GM19372 (cell line): ENCODE measurements around the gene SLC44A5.
"Not testable (repeated sequence)": the region's sequence is repeated elsewhere in the genome, so short reads cannot be mapped to it uniquely, and the experiment has no call there.

ENCODE experiments used
- ATAC-seq: cut with Tn5 transposase; IDR thresholded peaks from one replicate; pipeline ENCODE4 v1.9.1; 2021; ENCODE audit warnings: mild to moderate bottlenecking, low read depth, moderate library complexity; ENCODE audit not compliant: unreplicated experiment

Gene SLC44A5

GRCh38 chr1:75472089-75472970 lies 138.6 kb downstream of the SLC44A5 start:
- no peak for ATAC-seq

DNA sequence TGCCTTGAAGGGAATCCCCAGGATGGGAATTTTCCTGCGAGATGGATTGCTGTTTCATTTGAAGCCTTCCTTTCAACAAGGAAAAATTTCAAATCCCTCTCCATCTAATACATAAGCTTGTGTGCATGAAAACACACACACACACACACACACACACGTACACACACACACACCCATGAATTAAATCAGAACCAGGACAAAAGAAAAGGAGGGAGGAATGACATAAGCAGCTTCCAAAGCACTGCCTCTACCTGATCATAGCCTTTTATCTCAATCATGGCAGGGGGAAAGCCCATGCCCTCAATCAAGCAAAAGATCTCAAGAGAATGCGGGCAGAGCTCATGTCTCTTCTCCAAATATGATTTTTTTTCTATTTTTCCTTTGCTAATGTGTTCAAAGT lies 139.7 kb downstream of the SLC44A5 start:
- no peak for ATAC-seq

- no peak for ATAC-seq
Observed at GRCh38 chr1:75470448-75470847, 140.5 kb downstream of the SLC44A5 start.

- no peak for ATAC-seq
Observed at GRCh38 chr1:75469586-75470173, 141.2 kb downstream of the SLC44A5 start.

DNA sequence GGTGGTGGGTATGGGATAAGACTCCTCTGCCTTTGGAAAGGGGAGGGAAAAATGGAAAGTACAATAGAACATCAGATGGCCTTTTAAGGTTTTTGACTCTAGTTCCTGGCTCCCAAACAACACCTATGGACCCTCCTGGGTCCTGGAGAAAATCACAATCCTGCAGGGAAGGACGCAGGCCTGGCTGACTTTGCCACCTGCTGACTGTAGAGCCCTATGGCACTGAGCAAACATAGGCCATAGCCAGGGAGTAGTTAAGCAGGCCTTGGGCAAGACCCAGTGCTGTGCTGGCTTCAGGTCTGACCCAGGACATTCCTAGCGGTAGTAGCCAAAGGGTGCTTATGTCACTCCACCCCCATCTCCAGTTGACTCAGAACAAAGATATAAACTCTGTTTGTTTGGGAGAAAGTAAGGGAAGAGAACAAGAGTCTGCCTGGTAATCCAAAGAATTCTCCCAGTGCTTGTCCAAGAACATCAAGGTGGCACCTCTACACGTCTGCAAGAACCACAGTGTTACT lies 149.0 kb downstream of the SLC44A5 start:
- no peak for ATAC-seq

- no peak for ATAC-seq
Observed at GRCh38 chr1:75449998-75450397, 160.9 kb downstream of the SLC44A5 start.

DNA sequence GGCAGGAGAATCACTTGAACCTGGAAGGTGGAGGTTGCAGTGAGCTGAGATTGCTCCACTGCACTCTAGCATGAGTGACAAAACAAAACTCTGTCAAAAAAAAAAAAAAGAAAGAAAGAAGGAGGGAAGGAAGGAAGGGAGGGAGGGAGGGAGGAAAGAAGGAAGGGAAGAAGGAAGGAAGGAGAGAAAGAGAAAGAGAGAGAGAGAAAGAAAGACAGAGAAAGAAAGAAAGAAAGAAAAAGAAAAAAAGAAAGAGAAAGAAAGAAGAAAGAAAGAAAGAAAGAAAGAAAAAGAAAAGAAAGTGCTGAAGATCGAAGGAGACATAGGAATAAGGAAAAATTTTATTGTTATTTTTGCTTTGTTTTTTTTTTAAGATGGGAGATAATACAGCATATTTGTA lies 166.7 kb downstream of the SLC44A5 start:
- ATAC-seq, result no peak

DNA sequence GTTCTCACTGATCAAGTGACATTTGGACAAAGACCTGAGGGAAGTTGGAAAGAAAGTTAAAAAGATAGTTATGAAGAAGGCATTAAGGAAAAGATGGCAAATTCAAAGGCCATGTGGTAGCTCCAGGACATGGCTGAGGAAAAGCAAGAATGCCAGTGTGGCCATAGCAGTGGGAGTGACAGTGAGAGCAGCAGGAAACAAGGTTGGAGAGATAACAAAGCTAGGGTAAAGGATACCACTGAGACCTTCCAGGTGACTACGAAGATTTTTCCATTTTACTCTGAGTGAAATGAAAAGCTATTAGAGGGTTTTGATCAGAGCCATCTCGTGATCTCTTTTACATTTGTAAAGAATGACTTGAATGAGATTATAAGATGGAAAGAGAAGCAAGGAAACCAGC lies 170.6 kb downstream of the SLC44A5 start:
- no peak for ATAC-seq

GRCh38 chr1:75438355-75438754 lies 172.6 kb downstream of the SLC44A5 start:
- ATAC-seq, result no peak

- ATAC-seq, result no peak
Observed at GRCh38 chr1:75431843-75432242, 179.1 kb downstream of the SLC44A5 start.

DNA sequence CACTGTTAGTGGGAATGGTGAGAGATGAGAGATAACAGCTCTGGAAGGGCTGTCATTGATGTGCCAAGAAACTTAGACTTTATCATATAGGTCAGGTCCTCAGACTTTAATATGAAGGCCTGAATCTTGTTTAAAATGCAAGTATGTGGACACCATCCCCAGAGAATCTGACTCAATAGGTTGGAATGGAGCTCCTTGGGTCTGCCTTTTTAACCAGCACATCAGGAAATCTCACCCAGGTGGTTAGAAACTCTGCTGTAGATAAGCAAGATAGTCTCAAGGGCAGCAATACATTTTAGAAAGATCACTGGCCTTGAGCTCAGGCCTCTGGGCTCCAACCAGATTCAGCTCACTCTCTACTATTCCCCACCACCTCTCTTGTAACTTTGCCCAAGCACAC lies 180.4 kb downstream of the SLC44A5 start:
- no peak for ATAC-seq

DNA sequence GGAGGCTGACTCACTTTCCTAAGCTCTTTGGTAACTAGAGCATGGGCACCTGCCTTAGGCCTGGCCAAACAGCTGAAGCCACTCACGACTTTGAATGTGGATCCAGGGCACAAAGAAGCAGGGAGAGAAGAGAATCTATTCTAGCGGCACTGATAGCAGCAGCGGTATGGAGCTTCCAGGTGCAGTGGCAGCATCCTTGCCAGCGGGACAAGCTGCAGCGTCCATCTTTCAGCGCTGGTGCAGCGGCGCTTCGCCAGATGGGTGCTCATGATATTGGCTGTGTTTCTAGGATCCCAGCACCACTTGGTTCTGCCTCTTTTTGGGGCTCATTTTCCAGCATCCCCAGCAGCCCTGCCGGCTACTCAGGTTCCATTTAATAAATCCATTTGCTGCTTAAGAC lies 184.2 kb downstream of the SLC44A5 start:
- no peak for ATAC-seq

DNA sequence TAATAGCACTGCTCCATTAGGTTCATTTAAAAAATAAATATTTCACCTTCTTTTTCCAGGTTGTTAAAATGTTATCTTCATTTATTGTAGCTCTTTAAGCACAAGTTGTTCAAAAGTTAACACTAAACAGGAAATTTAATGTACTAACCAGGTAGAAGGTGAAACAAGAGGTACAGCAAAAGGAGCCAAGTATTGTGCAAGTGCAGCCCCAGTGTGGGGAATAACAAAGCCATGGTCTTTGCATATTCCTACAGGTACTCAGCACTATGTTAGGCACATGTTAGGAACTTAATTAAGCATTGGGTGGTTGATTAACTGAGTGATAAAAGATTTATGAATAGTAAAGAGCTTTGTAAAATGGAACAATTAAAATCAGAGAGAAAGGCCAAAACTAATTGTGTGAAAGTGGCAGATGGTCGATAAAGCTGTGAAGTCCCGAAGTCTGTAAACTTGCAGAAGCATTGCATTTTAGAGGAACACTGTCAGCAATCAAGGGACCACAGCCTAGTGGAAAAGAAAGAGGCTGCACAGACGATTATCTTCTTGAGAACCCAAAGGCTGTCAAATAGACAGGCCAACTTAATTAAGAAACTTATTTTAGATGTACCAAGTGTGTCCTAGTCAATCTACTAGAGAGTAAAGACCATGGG lies 185.8 kb downstream of the SLC44A5 start:
- ATAC-seq, result no peak

GRCh38 chr1:75423616-75424015 lies 187.3 kb downstream of the SLC44A5 start:
- ATAC-seq, result no peak

DNA sequence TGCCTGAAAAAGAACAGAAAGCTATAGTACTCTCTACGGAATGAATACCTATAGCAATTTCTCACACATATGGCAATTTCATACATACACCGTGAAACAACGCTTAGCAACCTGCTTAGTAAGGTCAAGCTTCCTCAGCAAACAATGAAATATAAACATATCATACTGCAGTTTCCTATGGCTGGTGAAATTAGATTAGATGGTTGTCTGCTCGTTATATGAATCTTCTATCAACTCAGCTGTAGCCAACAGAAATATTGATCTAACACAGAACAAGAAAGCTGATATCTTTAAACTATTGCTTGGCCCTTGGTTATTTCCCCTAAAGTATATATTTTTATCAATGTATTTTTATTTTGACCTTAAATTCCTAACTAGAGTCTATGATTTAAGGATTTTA lies 187.8 kb downstream of the SLC44A5 start:
- ATAC-seq, result no peak

GRCh38 chr1:75421371-75421770 lies 189.5 kb downstream of the SLC44A5 start:
- ATAC-seq, result no peak

DNA sequence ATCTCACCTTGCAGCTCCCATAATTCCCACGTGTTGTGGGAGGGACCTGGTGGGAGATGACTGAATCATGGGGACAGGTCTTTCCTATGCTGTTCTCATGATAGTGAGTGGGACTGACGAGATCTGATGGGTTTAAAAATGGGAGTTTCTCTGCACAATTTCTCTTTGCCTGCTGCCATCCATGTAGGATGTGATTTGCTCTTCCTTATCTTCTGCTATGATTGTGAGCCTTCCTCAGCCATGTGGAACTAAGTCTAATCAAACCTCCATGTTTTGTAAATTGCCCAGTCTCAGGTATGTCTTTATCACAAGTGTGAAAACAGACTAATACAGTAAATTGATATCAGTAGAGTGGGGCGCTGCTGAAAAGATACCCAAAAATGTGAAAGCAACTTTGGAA lies 195.7 kb downstream of the SLC44A5 start:
- no peak for ATAC-seq

- ATAC-seq, result no peak
Observed at GRCh38 chr1:75412616-75413015, 198.3 kb downstream of the SLC44A5 start.

GRCh38 chr1:75404681-75405080 lies 206.2 kb downstream of the SLC44A5 start:
- ATAC-seq, result not testable (repeated sequence)

DNA sequence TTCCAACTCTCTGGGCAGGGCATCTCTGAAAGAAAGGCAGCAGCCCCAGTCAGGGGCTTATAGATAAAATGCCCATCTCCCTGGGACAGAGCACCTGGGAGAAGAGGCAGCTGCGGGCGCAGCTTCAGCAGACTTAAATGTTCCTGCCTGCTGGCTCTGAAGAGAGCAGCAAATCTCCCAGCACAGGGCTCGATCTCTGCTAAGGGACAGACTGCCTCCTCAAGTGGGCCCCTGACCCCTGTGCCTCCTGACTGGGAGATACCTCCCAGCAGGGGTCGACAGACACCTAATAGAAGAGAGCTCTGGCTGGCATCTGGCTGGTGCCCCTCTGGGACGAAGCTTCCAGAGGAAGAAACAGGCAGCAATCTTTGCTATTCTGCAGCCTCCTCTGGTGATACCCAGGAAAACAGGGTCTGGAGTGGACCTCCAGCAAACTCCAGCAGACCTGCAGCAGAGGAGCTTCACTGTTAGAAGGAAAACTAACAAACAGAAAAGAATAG lies 207.7 kb downstream of the SLC44A5 start:
- not testable (repeated sequence) for ATAC-seq

DNA sequence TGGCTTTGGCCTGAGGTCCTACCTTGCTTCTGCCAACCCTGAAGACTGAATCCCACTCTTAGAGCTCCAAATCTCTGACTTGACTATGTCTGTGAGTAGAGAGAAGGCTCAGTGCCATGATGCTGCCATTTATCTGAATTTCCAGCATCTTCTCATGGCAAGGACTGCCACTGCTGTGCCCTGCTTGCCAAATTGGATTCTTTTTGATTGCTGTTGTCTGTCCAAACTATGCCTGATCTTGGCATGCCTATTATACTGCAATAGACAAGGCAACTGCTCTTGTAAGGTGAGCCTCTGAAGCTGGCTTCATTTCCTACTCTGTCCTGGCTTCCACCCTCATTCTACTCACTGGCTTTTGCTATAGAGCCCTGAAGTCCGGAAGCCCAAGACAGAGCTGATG lies 210.2 kb downstream of the SLC44A5 start:
- no peak for ATAC-seq
